T-cell (primary cell): ENCODE data around the gene RPS19BP1. TPM values are rescaled to one million over a fixed set of nuclear protein-coding genes. Genes with fewer than 3 reads are reported as not detected.

Experiments
- ATAC-seq, 4 experiments: fragments of 200-7000 bp in 3 of 4; fragments of 150-1000 bp in 1 of 4; cut with Tn5 transposase; replicated peaks in 1 of 4; 1 replicate in 3 of 4; 2 replicates in 1 of 4; pipeline ENCODE4 v1.10.0; 2021; ENCODE audit warnings: moderate library complexity in 3 of 4, mild to moderate bottlenecking in 2 of 4, moderate number of reproducible peaks in 1 of 4
- CTCF ChIA-PET, 2 donors: fragments of 300-600 bp; sonication (Branson Sonifier 250); formaldehyde crosslinking; loops; one replicate each; lab custom pipeline; 2022; ENCODE audit warnings: antibody characterized with exemption in 2 of 2; lab: Charles Lee
- POLR2A ChIA-PET, 2 donors: fragments of 300-600 bp; sonication (Branson Sonifier 250); formaldehyde crosslinking; loops; one replicate each; lab custom pipeline; 2022; ENCODE audit warnings: antibody characterized with exemption in 2 of 2; lab: Charles Lee
- DNase-seq, 35 experiments: peaks; one replicate each; pipeline versions ENCODE4 v3.0.0 to v3.0.0-alpha.2; 2013 to 2023
- H3K27ac ChIP-seq: one replicate; pipeline ENCODE4 v1.5.1; 2013; ENCODE audit warnings: low read length
- H3K27me3 ChIP-seq, 2 experiments: replicated peaks in 1 of 2; 1 replicate in 1 of 2; 2 replicates in 1 of 2; pipeline versions ENCODE4 v1.6.1 to v1.7.0; 2013; ENCODE audit warnings: low read length in 1 of 2, mixed read lengths in 1 of 2; ENCODE audit not compliant: control insufficient read depth in 2 of 2, insufficient read depth in 2 of 2; ENCODE audit errors: extremely low read depth in 1 of 2
- H3K36me3 ChIP-seq, 2 donors: 1 replicate in 1 of 2; 2 replicates in 1 of 2; pipeline versions ENCODE4 v1.6.1 to v1.7.0; 2013; ENCODE audit warnings: low read length in 1 of 2; ENCODE audit not compliant: control insufficient read depth in 2 of 2, insufficient read depth in 1 of 2; ENCODE audit errors: extremely low read depth in 1 of 2
- H3K4me1 ChIP-seq, 2 experiments: 1 replicate in 1 of 2; 2 replicates in 1 of 2; pipeline versions ENCODE4 v1.6.1 to v1.7.0; 2013; ENCODE audit warnings: low read length in 2 of 2, mixed read lengths in 1 of 2; ENCODE audit not compliant: insufficient read depth in 2 of 2, control insufficient read depth in 1 of 2; ENCODE audit errors: extremely low read depth in 1 of 2
- H3K4me3 ChIP-seq, 2 donors: 1 replicate in 1 of 2; 2 replicates in 1 of 2; pipeline versions ENCODE4 v1.5.1 to v1.7.0; 2013; ENCODE audit warnings: mild to moderate bottlenecking in 2 of 2, low read length in 1 of 2, moderate library complexity in 1 of 2; ENCODE audit not compliant: control insufficient read depth in 1 of 2; ENCODE audit errors: extremely low read depth in 1 of 2
- H3K9me3 ChIP-seq: 2 replicates; pipeline ENCODE4 v1.7.0; 2013
- H3K27ac Mint-ChIP-seq, 2 donors: one replicate each; pipeline ENCODE4 v1.8.0; 2020 to 2021; ENCODE audit warnings: mild to moderate bottlenecking in 2 of 2, mixed read lengths in 2 of 2
- H3K27me3 Mint-ChIP-seq, 2 donors: one replicate each; pipeline ENCODE4 v1.8.0; 2021 to 2022; ENCODE audit warnings: mixed read lengths in 2 of 2
- H3K36me3 Mint-ChIP-seq: one replicate; pipeline ENCODE4 v1.8.0; 2021; ENCODE audit warnings: mixed read lengths
- H3K4me1 Mint-ChIP-seq, 3 donors: one replicate each; pipeline ENCODE4 v1.8.0; 2020 to 2022; ENCODE audit warnings: mixed read lengths in 3 of 3, mild to moderate bottlenecking in 1 of 3
- H3K4me3 Mint-ChIP-seq, 3 donors: one replicate each; pipeline ENCODE4 v1.8.0; 2020 to 2022; ENCODE audit warnings: mild to moderate bottlenecking in 3 of 3, mixed read lengths in 3 of 3, moderate library complexity in 3 of 3
- H3K9me3 Mint-ChIP-seq, 3 donors: one replicate each; pipeline ENCODE4 v1.8.0; 2020 to 2022; ENCODE audit warnings: mixed read lengths in 3 of 3
- WGBS: methylation state at CpG from one replicate; pipeline ENCODE4 v1.1.5; 2013; ENCODE audit warnings: missing lambda C conversion rate; ENCODE audit not compliant: insufficient coverage; 5-methylcytosine and 5-hydroxymethylcytosine counted together
- total RNA-seq, 35 experiments: library from RNA in 6 of 35; stranded (reverse) in 6 of 35; fragments of 120-200 nt in 1 of 35; gene quantifications; one replicate each; pipeline versions ENCODE4 v1.2.1 to v1.2.4 and lab custom pipeline; 2013 to 2026

Gene RPS19BP1
- total RNA-seq, 5 donors from 2014 or later (not counting 1 experiment from before 2014, with no cell fraction given) = 42.4 to 76.8 (median 73.5) TPM

GRCh38 chr22:39496131-39496838 lies 36.3 kb downstream of the RPS19BP1 start:
- DNase-seq = peak in 29 of 35 experiments; percentile 17 to 64 (median 40)
- POLR2A ChIA-PET = interaction anchor here in 1 of 2 donors (0.7 kb wide), 1 partner anchor 24 kb away, joined by 3 read pairs; no protein-coding TSS in a partner anchor
- CTCF ChIA-PET = interaction anchor here (0.5 to 1.7 kb wide), 19 partner anchors 14 to 852 kb away, joined by 3 to 17 read pairs (median 3); partner anchors contain the start of gene ATF4 (in 1 of the 2)
- WGBS = 50% methylated on average over 11 of the region's 13 CpGs
- ATAC-seq = peak; percentile 60 to 80 (median 72)
- no peak overlapping the region for H3K27ac ChIP-seq
- H3K4me1 ChIP-seq = peaks cover 0 to 6% of the 10 kb centered on the region in 2 experiments
- H3K36me3 Mint-ChIP-seq = no peaks in the 10 kb centered on the region
- peak overlapping the region in 1 of 2 donors; percentile 31 for H3K27ac Mint-ChIP-seq
- no peak overlapping the region for H3K4me3 Mint-ChIP-seq
- no peak overlapping the region for H3K4me3 ChIP-seq
- no peaks in the 10 kb centered on the region for H3K36me3 ChIP-seq
- peaks cover 0 to 11% of the 10 kb centered on the region in 2 experiments for H3K27me3 ChIP-seq
- no peaks in the 10 kb centered on the region for H3K9me3 Mint-ChIP-seq
- H3K4me1 Mint-ChIP-seq = peaks cover 8 to 22% (median 8%) of the 10 kb centered on the region in 3 donors
- H3K27me3 Mint-ChIP-seq = no peaks in the 10 kb centered on the region
- H3K9me3 ChIP-seq = no peaks in the 10 kb centered on the region

DNA sequence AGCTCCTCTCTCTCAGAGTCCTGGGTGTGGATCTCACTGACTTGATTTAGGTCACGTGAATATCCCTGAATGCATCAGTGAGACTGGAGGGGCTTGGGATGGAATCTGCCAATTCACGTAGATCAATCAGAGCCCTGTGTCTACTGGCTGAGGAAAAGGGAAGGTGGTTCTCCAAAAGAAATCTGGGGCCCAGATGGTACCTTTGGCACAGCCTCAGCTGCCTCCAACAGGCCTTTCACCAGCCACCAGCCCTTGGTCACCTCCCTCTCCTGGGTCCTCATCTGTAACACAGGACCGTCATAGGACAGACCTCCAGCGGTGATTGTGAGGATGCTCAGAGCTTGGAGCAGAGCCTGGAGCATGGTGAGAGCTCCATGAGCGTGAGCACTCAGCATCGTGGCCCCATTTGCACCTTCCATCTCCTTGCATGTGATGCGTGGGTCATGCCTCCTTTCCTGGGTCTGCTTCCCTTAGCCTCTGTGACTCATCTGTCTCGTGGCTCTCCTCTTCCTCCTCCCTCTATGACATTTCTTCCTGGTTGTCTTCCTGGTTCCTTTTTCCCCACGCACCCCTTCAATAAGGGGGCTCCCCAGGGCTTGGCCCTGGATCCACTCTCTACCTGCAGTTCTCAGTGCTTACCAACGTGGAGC lies 38.0 kb downstream of the RPS19BP1 start:
- H3K9me3 ChIP-seq = no peaks in the 10 kb centered on the region
- Mint-ChIP-seq H3K4me1 (peaks cover 13 to 31% (median 16%) of the 10 kb centered on the region in 3 donors), H3K4me3 (no peak overlapping the region), H3K36me3 (no peaks in the 10 kb centered on the region), H3K9me3 (no peaks in the 10 kb centered on the region), H3K27me3 (no peaks in the 10 kb centered on the region), H3K27ac (no peak overlapping the region)
- H3K27me3 ChIP-seq = peaks cover 0 to 19% of the 10 kb centered on the region in 2 experiments
- H3K36me3 ChIP-seq = no peaks in the 10 kb centered on the region
- POLR2A ChIA-PET = no interaction called here
- H3K4me1 ChIP-seq = peaks cover 0 to 16% of the 10 kb centered on the region in 2 experiments
- WGBS = 71% methylated on average over 7 of the region's 10 CpGs
- DNase-seq = no peak
- CTCF ChIA-PET = interaction anchor here (0.5 to 3.9 kb wide), 9 partner anchors 18 to 976 kb away, joined by 3 to 27 read pairs (median 4); no protein-coding TSS in a partner anchor
- no peak for ATAC-seq
- H3K4me3 ChIP-seq = no peak overlapping the region
- no peak overlapping the region for H3K27ac ChIP-seq

DNA sequence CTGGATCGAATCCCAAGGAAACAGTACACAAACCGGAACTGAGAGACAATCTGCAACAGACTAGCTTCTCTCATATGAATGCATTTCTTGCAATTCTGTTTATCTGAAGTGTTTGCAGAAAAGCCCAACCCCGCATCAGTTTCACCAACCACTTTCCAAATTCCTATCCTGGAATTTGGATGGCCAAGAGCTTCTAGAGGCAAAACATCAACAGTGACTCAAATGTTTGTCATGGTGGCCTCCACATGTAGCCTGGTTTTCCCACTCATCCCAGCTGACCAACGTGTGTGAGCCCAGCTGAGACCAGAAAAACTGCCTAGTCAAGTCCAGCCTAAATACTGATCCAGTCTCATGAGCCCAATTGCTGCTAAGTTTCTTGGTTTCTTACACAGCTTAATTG lies 38.8 kb downstream of the RPS19BP1 start:
- ChIA-PET CTCF (interaction anchor here (0.9 to 3.9 kb wide), 11 partner anchors 18 to 523 kb away, joined by 3 to 27 read pairs (median 4); partner anchors contain the start of gene ATF4 (in 1 of the 2)), POLR2A (no interaction called here)
- peaks cover 0 to 19% of the 10 kb centered on the region in 2 experiments for H3K27me3 ChIP-seq
- Mint-ChIP-seq H3K4me3 (no peak overlapping the region), H3K4me1 (peaks cover 13 to 31% (median 17%) of the 10 kb centered on the region in 3 donors), H3K36me3 (no peaks in the 10 kb centered on the region), H3K9me3 (no peaks in the 10 kb centered on the region), H3K27me3 (no peaks in the 10 kb centered on the region), H3K27ac (no peak overlapping the region)
- H3K36me3 ChIP-seq = no peaks in the 10 kb centered on the region
- DNase-seq (no peak), ATAC-seq (no peak)
- H3K27ac ChIP-seq = no peak overlapping the region
- H3K9me3 ChIP-seq = no peaks in the 10 kb centered on the region
- peaks cover 0 to 18% of the 10 kb centered on the region in 2 experiments for H3K4me1 ChIP-seq
- 79% methylated on average over 3 of the region's 4 CpGs for WGBS
- H3K4me3 ChIP-seq = no peak overlapping the region

GRCh38 chr22:39492186-39492585 lies 40.4 kb downstream of the RPS19BP1 start:
- no peaks in the 10 kb centered on the region for H3K36me3 ChIP-seq
- ChIA-PET POLR2A (interaction anchor here in 1 of 2 donors (0.6 kb wide), 1 partner anchor 28 kb away, joined by 5 read pairs; no protein-coding TSS in a partner anchor), CTCF (interaction anchor here (0.6 to 3.9 kb wide), 4 partner anchors 37 to 552 kb away, joined by 3 to 27 read pairs (median 10); no protein-coding TSS in a partner anchor)
- peaks cover 0 to 19% of the 10 kb centered on the region in 2 experiments for H3K27me3 ChIP-seq
- no peaks in the 10 kb centered on the region for H3K27me3 Mint-ChIP-seq
- no peak overlapping the region for H3K4me3 Mint-ChIP-seq
- no peaks in the 10 kb centered on the region for H3K9me3 ChIP-seq
- no peak for DNase-seq
- H3K9me3 Mint-ChIP-seq = no peaks in the 10 kb centered on the region
- no peak overlapping the region for H3K27ac Mint-ChIP-seq
- peaks cover 13 to 28% (median 14%) of the 10 kb centered on the region in 3 donors for H3K4me1 Mint-ChIP-seq
- H3K36me3 Mint-ChIP-seq = no peaks in the 10 kb centered on the region
- no peak overlapping the region for H3K27ac ChIP-seq
- WGBS = 90% methylated on average over 2 of the region's 3 CpGs
- H3K4me3 ChIP-seq = no peak overlapping the region
- peaks cover 0 to 18% of the 10 kb centered on the region in 2 experiments for H3K4me1 ChIP-seq
- no peak for ATAC-seq

GRCh38 chr22:39491696-39492095 lies 40.9 kb downstream of the RPS19BP1 start:
- H3K4me1 Mint-ChIP-seq = peaks cover 13 to 23% (median 14%) of the 10 kb centered on the region in 3 donors
- ATAC-seq = no peak
- WGBS = 88% methylated on average over 2 of the region's 6 CpGs
- H3K9me3 ChIP-seq = no peaks in the 10 kb centered on the region
- no peaks in the 10 kb centered on the region for H3K27me3 Mint-ChIP-seq
- H3K4me3 Mint-ChIP-seq = no peak overlapping the region
- CTCF ChIA-PET = interaction anchor here in 1 of 2 donors (0.6 to 3.9 kb wide), 3 partner anchors 37 to 553 kb away, joined by 3 to 27 read pairs (median 3); no protein-coding TSS in a partner anchor
- peaks cover 0 to 18% of the 10 kb centered on the region in 2 experiments for H3K4me1 ChIP-seq
- no peak for DNase-seq
- peaks cover 0 to 24% of the 10 kb centered on the region in 2 experiments for H3K27me3 ChIP-seq
- no peak overlapping the region for H3K27ac Mint-ChIP-seq
- no peaks in the 10 kb centered on the region for H3K36me3 Mint-ChIP-seq
- no peak overlapping the region for H3K27ac ChIP-seq
- H3K36me3 ChIP-seq = no peaks in the 10 kb centered on the region
- POLR2A ChIA-PET = interaction anchor here in 1 of 2 donors (0.6 kb wide), 1 partner anchor 28 kb away, joined by 5 read pairs; no protein-coding TSS in a partner anchor
- no peak overlapping the region for H3K4me3 ChIP-seq
- H3K9me3 Mint-ChIP-seq = no peaks in the 10 kb centered on the region
